PFSK-1 (cell line): Measurements from ENCODE around the gene KLHL3.

Experiments used
- POLR2AphosphoS5 ChIP-seq: IDR thresholded peaks from 2 replicates; pipeline ENCODE4 v1.6.1; 2012; ENCODE audit warnings: low read depth, mild to moderate bottlenecking, control low read depth, low read length, moderate library complexity
- TAF1 ChIP-seq: IDR thresholded peaks from 2 replicates; pipeline ENCODE4 v1.6.1; 2012; ENCODE audit warnings: low read length, control low read depth, borderline replicate concordance; ENCODE audit not compliant: insufficient read depth
- TF ChIP-seq, protein P1 (sequence below), 2 experiments: IDR thresholded peaks; 2 replicates each; pipeline versions ENCODE4 v1.6.1 to v1.8.0; 2011 to 2012; ENCODE audit warnings: low read depth in 2 of 2, low read length in 2 of 2, control low read depth in 1 of 2, inconsistent platforms in 1 of 2, mild to moderate bottlenecking in 1 of 2, moderate library complexity in 1 of 2; ENCODE audit not compliant: insufficient read depth in 1 of 2

DNA sequence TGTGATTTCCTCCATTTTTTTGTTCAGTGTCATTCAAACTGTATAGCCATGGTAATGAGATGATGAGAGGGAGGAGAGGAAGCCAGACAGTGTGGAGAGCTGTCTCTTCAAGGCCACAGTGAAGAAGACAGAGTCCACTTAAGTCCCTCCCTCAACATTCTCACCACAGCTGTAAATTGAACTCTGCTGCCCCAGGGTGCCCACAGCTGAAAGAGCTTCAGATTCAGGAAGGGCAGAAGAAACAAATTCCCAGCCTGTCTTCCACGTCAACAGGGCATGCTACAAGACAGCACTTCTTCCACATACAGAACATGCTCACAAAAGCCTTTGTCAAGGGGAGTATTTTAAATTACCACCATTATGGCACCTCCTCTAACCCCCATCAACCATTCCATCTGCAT lies 100.4 kb downstream of the KLHL3 start:
- TF ChIP-seq, protein P1, sequence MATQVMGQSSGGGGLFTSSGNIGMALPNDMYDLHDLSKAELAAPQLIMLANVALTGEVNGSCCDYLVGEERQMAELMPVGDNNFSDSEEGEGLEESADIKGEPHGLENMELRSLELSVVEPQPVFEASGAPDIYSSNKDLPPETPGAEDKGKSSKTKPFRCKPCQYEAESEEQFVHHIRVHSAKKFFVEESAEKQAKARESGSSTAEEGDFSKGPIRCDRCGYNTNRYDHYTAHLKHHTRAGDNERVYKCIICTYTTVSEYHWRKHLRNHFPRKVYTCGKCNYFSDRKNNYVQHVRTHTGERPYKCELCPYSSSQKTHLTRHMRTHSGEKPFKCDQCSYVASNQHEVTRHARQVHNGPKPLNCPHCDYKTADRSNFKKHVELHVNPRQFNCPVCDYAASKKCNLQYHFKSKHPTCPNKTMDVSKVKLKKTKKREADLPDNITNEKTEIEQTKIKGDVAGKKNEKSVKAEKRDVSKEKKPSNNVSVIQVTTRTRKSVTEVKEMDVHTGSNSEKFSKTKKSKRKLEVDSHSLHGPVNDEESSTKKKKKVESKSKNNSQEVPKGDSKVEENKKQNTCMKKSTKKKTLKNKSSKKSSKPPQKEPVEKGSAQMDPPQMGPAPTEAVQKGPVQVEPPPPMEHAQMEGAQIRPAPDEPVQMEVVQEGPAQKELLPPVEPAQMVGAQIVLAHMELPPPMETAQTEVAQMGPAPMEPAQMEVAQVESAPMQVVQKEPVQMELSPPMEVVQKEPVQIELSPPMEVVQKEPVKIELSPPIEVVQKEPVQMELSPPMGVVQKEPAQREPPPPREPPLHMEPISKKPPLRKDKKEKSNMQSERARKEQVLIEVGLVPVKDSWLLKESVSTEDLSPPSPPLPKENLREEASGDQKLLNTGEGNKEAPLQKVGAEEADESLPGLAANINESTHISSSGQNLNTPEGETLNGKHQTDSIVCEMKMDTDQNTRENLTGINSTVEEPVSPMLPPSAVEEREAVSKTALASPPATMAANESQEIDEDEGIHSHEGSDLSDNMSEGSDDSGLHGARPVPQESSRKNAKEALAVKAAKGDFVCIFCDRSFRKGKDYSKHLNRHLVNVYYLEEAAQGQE (IDR thresholded peaks at IDR 0.05; ENCODE audit: insufficient read depth in 1 of 2, low read depth in 2 of 2, low read length in 2 of 2): no peak
- TF ChIP-seq POLR2AphosphoS5: no peak
- TF ChIP-seq TAF1: no peak
